Natural killer cell (primary cell): ENCODE results near the gene DCHS2. TPM values are rescaled to one million over a fixed set of nuclear protein-coding genes. Genes with fewer than 3 reads are reported as not detected.

ENCODE experiments used
- ATAC-seq, 3 donors: fragments of 150-1000 bp in 2 of 3; fragments of 200-7000 bp in 1 of 3; cut with Tn5 transposase; 1 replicate in 1 of 3; 2 replicates in 2 of 3; pipeline ENCODE4 v1.10.0; 2021; ENCODE audit warnings: mild to moderate bottlenecking in 2 of 3, moderate library complexity in 2 of 3
- DNase-seq, 2 donors: peaks; one replicate each; pipeline versions ENCODE4 v3.0.0 to v3.0.0-alpha.2; 2013 to 2021; ENCODE audit warnings: mixed read lengths in 1 of 2
- H3K27ac ChIP-seq: one replicate; pipeline ENCODE4 v1.5.1; 2013; ENCODE audit warnings: mild to moderate bottlenecking, low read length
- H3K27me3 ChIP-seq: one replicate; pipeline ENCODE4 v1.6.1; 2013; ENCODE audit warnings: low read length; ENCODE audit not compliant: control insufficient read depth, insufficient read depth
- H3K36me3 ChIP-seq: one replicate; pipeline ENCODE4 v1.6.1; 2013; ENCODE audit warnings: low read length; ENCODE audit not compliant: control insufficient read depth, insufficient read depth
- H3K4me1 ChIP-seq: one replicate; pipeline ENCODE4 v1.6.1; 2013; ENCODE audit warnings: low read length; ENCODE audit not compliant: control insufficient read depth, insufficient read depth
- H3K4me3 ChIP-seq: one replicate; pipeline ENCODE4 v1.5.1; 2013; ENCODE audit warnings: low read length
- H3K9me3 ChIP-seq: one replicate; pipeline ENCODE4 v1.6.1; 2013; ENCODE audit warnings: low read length; ENCODE audit not compliant: control insufficient read depth, insufficient read depth
- H3K27ac Mint-ChIP-seq, 2 donors: one replicate each; pipeline ENCODE4 v1.8.0; 2022; ENCODE audit warnings: mild to moderate bottlenecking in 2 of 2, mixed read lengths in 2 of 2, moderate library complexity in 1 of 2
- H3K27me3 Mint-ChIP-seq, 2 donors: one replicate each; pipeline ENCODE4 v1.8.0; 2022; ENCODE audit warnings: low read depth in 2 of 2, mixed read lengths in 2 of 2
- H3K36me3 Mint-ChIP-seq: one replicate; pipeline ENCODE4 v1.8.0; 2022; ENCODE audit warnings: mixed read lengths
- H3K4me1 Mint-ChIP-seq, 2 donors: one replicate each; pipeline ENCODE4 v1.8.0; 2022; ENCODE audit warnings: mixed read lengths in 2 of 2
- H3K4me3 Mint-ChIP-seq: one replicate; pipeline ENCODE4 v1.8.0; 2022; ENCODE audit warnings: mild to moderate bottlenecking, moderate library complexity, mixed read lengths
- H3K9me3 Mint-ChIP-seq, 2 donors: one replicate each; pipeline ENCODE4 v1.8.0; 2022; ENCODE audit warnings: mixed read lengths in 2 of 2
- WGBS: methylation state at CpG from one replicate; pipeline ENCODE4 v1.1.7; 2013; ENCODE audit warnings: missing lambda C conversion rate; ENCODE audit not compliant: insufficient coverage; 5-methylcytosine and 5-hydroxymethylcytosine counted together
- intact Hi-C: fragments of 100-400 bp; cut with micrococcal nuclease; formaldehyde crosslinking; loops from one replicate; pipeline ENCODE4 v1.14.2; 2022
- total RNA-seq, 4 donors: library from RNA; stranded (reverse); fragments of 120-200 nt in 1 of 4; gene quantifications; one replicate each; pipeline versions ENCODE4 v1.2.3 to v1.2.4, GENCODE V29; 2013 to 2022
- TF ChIP-seq, protein P1 (sequence below): fragments of 200-600 bp; IDR thresholded peaks from one replicate; pipeline ENCODE4 v1.8.0; 2022; ENCODE audit warnings: antibody characterized with exemption

Gene DCHS2
- total RNA-seq, 3 donors from 2014 or later (not counting 1 experiment from before 2014, with no cell fraction given) = not detected

DNA sequence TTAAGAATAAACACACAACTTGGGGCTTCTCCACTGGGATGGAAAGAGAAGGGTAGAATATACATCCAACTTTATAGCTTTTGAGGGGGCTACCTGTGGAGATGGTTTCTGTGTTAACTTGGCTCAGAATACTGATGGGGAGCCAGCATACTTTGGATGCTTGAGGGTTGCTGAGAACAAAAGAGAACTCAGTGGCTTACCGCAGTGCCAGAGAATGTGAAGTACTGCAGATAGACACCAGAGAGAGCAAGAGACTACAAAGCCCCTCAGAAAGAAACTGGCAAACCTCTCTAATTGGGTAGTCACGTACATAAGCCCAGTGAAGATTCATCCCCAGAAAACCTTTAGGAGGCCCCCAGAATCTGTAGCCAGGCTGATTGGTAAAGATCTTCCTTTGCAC lies 214.4 kb downstream of the DCHS2 start:
- H3K27ac Mint-ChIP-seq = no peak overlapping the region
- intact Hi-C loops = no loop called here
- Histone ChIP-seq H3K4me1 (no peaks in the 10 kb centered on the region), H3K27me3 (no peaks in the 10 kb centered on the region), H3K27ac (no peak overlapping the region), H3K9me3 (no peaks in the 10 kb centered on the region), H3K36me3 (no peaks in the 10 kb centered on the region), H3K4me3 (no peak overlapping the region)
- TF ChIP-seq, protein P1, sequence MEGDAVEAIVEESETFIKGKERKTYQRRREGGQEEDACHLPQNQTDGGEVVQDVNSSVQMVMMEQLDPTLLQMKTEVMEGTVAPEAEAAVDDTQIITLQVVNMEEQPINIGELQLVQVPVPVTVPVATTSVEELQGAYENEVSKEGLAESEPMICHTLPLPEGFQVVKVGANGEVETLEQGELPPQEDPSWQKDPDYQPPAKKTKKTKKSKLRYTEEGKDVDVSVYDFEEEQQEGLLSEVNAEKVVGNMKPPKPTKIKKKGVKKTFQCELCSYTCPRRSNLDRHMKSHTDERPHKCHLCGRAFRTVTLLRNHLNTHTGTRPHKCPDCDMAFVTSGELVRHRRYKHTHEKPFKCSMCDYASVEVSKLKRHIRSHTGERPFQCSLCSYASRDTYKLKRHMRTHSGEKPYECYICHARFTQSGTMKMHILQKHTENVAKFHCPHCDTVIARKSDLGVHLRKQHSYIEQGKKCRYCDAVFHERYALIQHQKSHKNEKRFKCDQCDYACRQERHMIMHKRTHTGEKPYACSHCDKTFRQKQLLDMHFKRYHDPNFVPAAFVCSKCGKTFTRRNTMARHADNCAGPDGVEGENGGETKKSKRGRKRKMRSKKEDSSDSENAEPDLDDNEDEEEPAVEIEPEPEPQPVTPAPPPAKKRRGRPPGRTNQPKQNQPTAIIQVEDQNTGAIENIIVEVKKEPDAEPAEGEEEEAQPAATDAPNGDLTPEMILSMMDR = no peak
- DNase-seq (no peak), ATAC-seq (no peak)
- no peaks in the 10 kb centered on the region for H3K27me3 Mint-ChIP-seq
- peaks cover 3 to 5% of the 10 kb centered on the region in 2 donors for H3K9me3 Mint-ChIP-seq
- no peaks in the 10 kb centered on the region for H3K4me1 Mint-ChIP-seq
- 83% methylated on average over 2 of the region's 2 CpGs for WGBS
- H3K4me3 Mint-ChIP-seq = no peak overlapping the region
- H3K36me3 Mint-ChIP-seq = no peaks in the 10 kb centered on the region

DNA sequence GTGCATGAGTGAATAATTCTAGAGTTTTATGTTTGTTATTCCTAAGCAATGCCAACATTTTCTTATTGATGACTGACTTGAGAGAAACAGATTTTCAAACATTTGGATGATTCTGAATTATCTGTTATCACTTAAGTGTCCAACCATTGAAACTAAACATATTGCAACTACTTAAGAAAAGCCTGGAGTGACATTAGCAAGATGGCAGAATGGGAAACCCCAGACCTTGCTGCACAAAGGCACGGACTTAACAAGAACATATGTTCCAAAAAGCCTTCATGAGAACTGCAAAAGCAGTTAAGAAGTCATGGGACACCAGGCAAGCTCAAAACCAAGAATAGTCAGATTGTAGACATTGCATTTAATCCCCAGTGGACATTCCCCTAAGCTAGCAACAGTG lies 215.1 kb downstream of the DCHS2 start:
- ATAC-seq = no peak
- H3K36me3 Mint-ChIP-seq = no peaks in the 10 kb centered on the region
- H3K9me3 Mint-ChIP-seq = peaks cover 3 to 5% of the 10 kb centered on the region in 2 donors
- TF ChIP-seq, protein P1 = no peak
- intact Hi-C loops = no loop called here
- Histone ChIP-seq H3K4me3 (no peak overlapping the region), H3K27ac (no peak overlapping the region), H3K4me1 (no peaks in the 10 kb centered on the region), H3K36me3 (no peaks in the 10 kb centered on the region), H3K9me3 (no peaks in the 10 kb centered on the region), H3K27me3 (no peaks in the 10 kb centered on the region)
- 68% methylated on average over 1 of the region's 1 CpG for WGBS
- H3K4me1 Mint-ChIP-seq = no peaks in the 10 kb centered on the region
- no peak overlapping the region for H3K4me3 Mint-ChIP-seq
- H3K27me3 Mint-ChIP-seq = no peaks in the 10 kb centered on the region
- no peak overlapping the region for H3K27ac Mint-ChIP-seq
- no peak for DNase-seq

DNA sequence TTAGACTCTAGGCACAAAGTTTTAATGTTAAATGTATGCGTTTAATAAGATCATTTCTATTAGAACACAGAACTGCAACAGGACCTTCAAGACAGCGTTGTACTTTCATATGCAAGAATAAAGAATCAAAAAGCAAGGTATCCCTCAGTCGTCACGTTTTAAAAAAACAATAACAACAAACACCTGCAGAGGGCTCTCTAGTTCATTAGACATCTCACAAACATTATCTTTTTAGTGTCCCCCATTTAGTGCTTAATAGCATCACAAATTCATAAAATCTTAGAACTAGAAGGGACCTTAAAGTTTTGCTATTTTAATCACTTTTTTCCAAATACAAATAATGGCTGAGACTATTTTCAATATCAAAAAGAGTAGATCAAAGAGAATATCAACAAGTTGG lies 236.6 kb downstream of the DCHS2 start:
- no peaks in the 10 kb centered on the region for H3K9me3 Mint-ChIP-seq
- no peaks in the 10 kb centered on the region for H3K36me3 Mint-ChIP-seq
- no peaks in the 10 kb centered on the region for H3K4me1 Mint-ChIP-seq
- H3K27ac ChIP-seq = no peak overlapping the region
- TF ChIP-seq, protein P1 = no peak
- DNase-seq (no peak), ATAC-seq (no peak)
- H3K27me3 ChIP-seq = no peaks in the 10 kb centered on the region
- intact Hi-C loops = no loop called here
- no peaks in the 10 kb centered on the region for H3K36me3 ChIP-seq
- WGBS = 50% methylated on average over 4 of the region's 4 CpGs
- no peaks in the 10 kb centered on the region for H3K9me3 ChIP-seq
- no peaks in the 10 kb centered on the region for H3K27me3 Mint-ChIP-seq
- H3K4me1 ChIP-seq = no peaks in the 10 kb centered on the region
- H3K4me3 ChIP-seq = no peak overlapping the region
- no peak overlapping the region for H3K27ac Mint-ChIP-seq
- H3K4me3 Mint-ChIP-seq = no peak overlapping the region

DNA sequence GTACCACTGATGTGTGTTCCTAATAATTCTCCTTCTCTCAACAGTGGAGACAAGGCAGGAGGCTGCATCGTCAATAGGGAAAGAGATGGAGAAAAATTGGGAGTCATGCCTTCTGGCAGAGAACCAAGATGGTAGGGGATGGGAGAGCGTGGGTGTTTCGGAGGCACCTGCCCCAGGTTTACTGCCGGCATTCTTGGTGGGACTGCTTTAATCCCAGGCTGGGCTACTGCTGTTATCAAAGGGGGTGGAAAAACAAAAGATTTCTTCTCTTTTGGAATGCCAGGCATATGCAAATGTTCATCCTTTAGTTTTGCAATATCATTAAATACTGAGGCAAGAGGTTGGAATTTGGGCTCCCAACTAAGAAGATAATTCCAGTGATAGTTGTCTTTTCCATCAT lies 257.0 kb downstream of the DCHS2 start:
- TF ChIP-seq, protein P1 = no peak
- no peak overlapping the region for H3K4me3 ChIP-seq
- no peak overlapping the region for H3K27ac ChIP-seq
- H3K36me3 ChIP-seq = no peaks in the 10 kb centered on the region
- Mint-ChIP-seq H3K36me3 (no peaks in the 10 kb centered on the region), H3K27me3 (peaks cover 0 to 5% of the 10 kb centered on the region in 2 donors), H3K27ac (no peak overlapping the region), H3K9me3 (peaks cover 2% of the 10 kb centered on the region in 2 donors), H3K4me1 (no peaks in the 10 kb centered on the region), H3K4me3 (no peak overlapping the region)
- H3K4me1 ChIP-seq = no peaks in the 10 kb centered on the region
- intact Hi-C loops = no loop called here
- no peak for ATAC-seq
- no peak for DNase-seq
- WGBS = 81% methylated on average over 4 of the region's 4 CpGs
- no peaks in the 10 kb centered on the region for H3K9me3 ChIP-seq
- no peaks in the 10 kb centered on the region for H3K27me3 ChIP-seq
